Common myeloid progenitor, CD34-positive (primary cell): ENCODE data around the gene CPLX1.
"Not testable (repeated sequence)": the region's sequence is repeated elsewhere in the genome, so short reads cannot be mapped to it uniquely, and the experiment has no call there.

Experiments
- CTCF ChIA-PET: fragments of 350-600 bp; sonication (Branson Sonifier 250); formaldehyde crosslinking; loops from one replicate; lab custom pipeline; 2021; ENCODE audit warnings: antibody characterized with exemption; lab: Charles Lee
- POLR2A ChIA-PET: fragments of 350-600 bp; sonication (Branson Sonifier 250); formaldehyde crosslinking; loops from one replicate; lab custom pipeline; 2021; ENCODE audit warnings: antibody characterized with exemption; lab: Charles Lee
- DNase-seq, 3 donors: peaks; one replicate each; pipeline versions ENCODE4 v3.0.0 to v3.0.0-alpha.2; 2013
- H3K27ac ChIP-seq, 2 experiments: 1 replicate in 1 of 2; 2 replicates in 1 of 2; pipeline ENCODE4 v1.7.0; 2013; ENCODE audit warnings: inconsistent platforms in 2 of 2, low read length in 2 of 2, mild to moderate bottlenecking in 2 of 2, low read depth in 1 of 2, moderate library complexity in 1 of 2; ENCODE audit not compliant: severe bottlenecking in 2 of 2, insufficient read depth in 1 of 2, poor library complexity in 1 of 2
- H3K27me3 ChIP-seq, 5 experiments: replicated peaks in 2 of 5; 1 replicate in 3 of 5; 2 replicates in 2 of 5; pipeline versions ENCODE4 v1.6.1 to v1.7.0; 2013; ENCODE audit warnings: low read length in 4 of 5, mild to moderate bottlenecking in 2 of 5, moderate library complexity in 2 of 5, inconsistent platforms in 1 of 5; ENCODE audit not compliant: insufficient read depth in 5 of 5, control insufficient read depth in 4 of 5
- H3K36me3 ChIP-seq, 4 experiments: 1 replicate in 2 of 4; 2 replicates in 2 of 4; pipeline versions ENCODE4 v1.6.1 to v1.7.0; 2013; ENCODE audit warnings: low read length in 3 of 4, control low read depth in 1 of 4, mild to moderate bottlenecking in 1 of 4; ENCODE audit not compliant: control insufficient read depth in 4 of 4, insufficient read depth in 4 of 4
- H3K4me1 ChIP-seq, 4 experiments: 1 replicate in 3 of 4; 2 replicates in 1 of 4; pipeline versions ENCODE4 v1.6.1 to v1.7.1; 2013; ENCODE audit warnings: low read length in 3 of 4, mild to moderate bottlenecking in 3 of 4, control low read depth in 1 of 4, inconsistent platforms in 1 of 4, moderate library complexity in 1 of 4; ENCODE audit not compliant: control insufficient read depth in 4 of 4, insufficient read depth in 4 of 4; ENCODE audit errors: control extremely low read depth in 1 of 4
- H3K4me3 ChIP-seq, 7 experiments: 1 replicate in 4 of 7; 2 replicates in 3 of 7; pipeline versions ENCODE4 v1.5.1 to v1.7.0; 2013; ENCODE audit warnings: mild to moderate bottlenecking in 7 of 7, low read length in 6 of 7, moderate library complexity in 6 of 7, inconsistent platforms in 2 of 7, low read depth in 2 of 7, control low read depth in 1 of 7; ENCODE audit not compliant: insufficient read depth in 4 of 7, control insufficient read depth in 1 of 7; ENCODE audit errors: extremely low read depth in 1 of 7
- H3K9me3 ChIP-seq, 5 experiments: 1 replicate in 4 of 5; 2 replicates in 1 of 5; pipeline versions ENCODE4 v1.6.1 to v1.7.1; 2013; ENCODE audit warnings: low read length in 4 of 5, mild to moderate bottlenecking in 2 of 5, inconsistent platforms in 1 of 5, low read depth in 1 of 5, moderate library complexity in 1 of 5; ENCODE audit not compliant: control insufficient read depth in 4 of 5, insufficient read depth in 2 of 5; ENCODE audit errors: control extremely low read depth in 1 of 5
- WGBS: methylation state at CpG from one replicate; pipeline ENCODE4 v1.1.5; 2013; ENCODE audit not compliant: insufficient coverage; 5-methylcytosine and 5-hydroxymethylcytosine counted together

Gene CPLX1

GRCh38 chr4:776743-777441 lies 49.0 kb downstream of the CPLX1 start:
- Histone ChIP-seq H3K4me3 (no peak overlapping the region), H3K36me3 (peaks cover 10 to 55% (median 42%) of the 10 kb centered on the region in 4 experiments), H3K9me3 (no peaks in the 10 kb centered on the region), H3K27ac (no peak overlapping the region), H3K4me1 (peaks cover 0 to 16% (median 11%) of the 10 kb centered on the region in 4 experiments), H3K27me3 (no peaks in the 10 kb centered on the region)
- POLR2A ChIA-PET, result interaction anchor here (1.2 kb wide), 1 partner anchor 9 kb away, joined by 4 read pairs; no protein-coding TSS in a partner anchor
- CTCF ChIA-PET, result interaction anchor here (0.6 to 0.9 kb wide), 2 partner anchors 54 to 172 kb away, joined by 3 to 4 read pairs; no protein-coding TSS in a partner anchor
- no peak for DNase-seq
- 84% methylated on average over 8 of the region's 9 CpGs for WGBS

GRCh38 chr4:775485-775884 lies 50.4 kb downstream of the CPLX1 start:
- H3K9me3 ChIP-seq, H3K4me3 ChIP-seq, H3K27me3 ChIP-seq, DNase-seq, H3K27ac ChIP-seq: not testable (repeated sequence)
- ChIA-PET POLR2A (interaction anchor here (0.6 kb wide), 1 partner anchor 37 kb away, joined by 5 read pairs; no protein-coding TSS in a partner anchor), CTCF (interaction anchor here (0.9 to 1.5 kb wide), 2 partner anchors 19 to 442 kb away, joined by 3 read pairs; no protein-coding TSS in a partner anchor)
- H3K4me1 ChIP-seq, result peaks cover 0 to 10% (median 4%) of the 10 kb centered on the region in 4 experiments
- peaks cover 14 to 64% (median 44%) of the 10 kb centered on the region in 4 experiments for H3K36me3 ChIP-seq
- WGBS, result 92% methylated on average over 2 of the region's 2 CpGs

DNA sequence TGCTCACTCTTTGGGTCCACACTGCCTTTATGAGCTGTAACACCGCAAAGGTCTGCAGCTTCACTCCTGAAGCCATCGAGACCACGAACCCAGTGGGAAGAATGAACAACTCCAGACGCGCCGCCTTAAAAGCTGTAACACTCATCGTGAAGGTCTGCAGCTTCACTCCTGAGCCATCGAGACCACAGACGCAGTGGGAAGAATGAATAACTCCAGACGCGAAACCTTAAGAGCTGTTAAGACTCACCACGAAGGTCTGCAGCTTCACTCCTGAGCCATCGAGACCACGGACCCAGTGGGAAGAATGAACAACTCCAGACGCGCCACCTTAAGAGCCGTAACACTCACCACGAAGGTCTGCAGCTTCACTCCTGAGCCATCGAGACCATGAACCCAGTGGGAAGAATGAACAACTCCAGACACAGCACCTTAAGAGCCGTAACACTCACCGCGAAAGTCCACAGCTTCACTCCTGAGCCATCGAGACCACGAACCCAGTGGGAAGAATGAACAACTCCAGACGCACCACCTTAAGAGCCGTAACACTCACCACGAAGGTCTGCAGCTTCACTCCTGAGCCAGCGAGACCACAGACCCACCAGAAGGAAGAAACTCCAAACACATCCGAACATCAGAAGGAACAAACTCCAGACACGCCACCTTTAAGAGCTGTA lies 51.4 kb downstream of the CPLX1 start:
- CTCF ChIA-PET, result interaction anchor here (1.2 to 1.5 kb wide), 3 partner anchors 34 to 443 kb away, joined by 3 to 5 read pairs (median 3); no protein-coding TSS in a partner anchor

GRCh38 chr4:773214-773613 lies 52.7 kb downstream of the CPLX1 start:
- Histone ChIP-seq H3K27me3 (no peaks in the 10 kb centered on the region), H3K4me1 (no peaks in the 10 kb centered on the region), H3K4me3 (no peak overlapping the region), H3K36me3 (peaks cover 21 to 69% (median 51%) of the 10 kb centered on the region in 4 experiments), H3K9me3 (no peaks in the 10 kb centered on the region), H3K27ac (no peak overlapping the region)
- POLR2A ChIA-PET, result interaction anchor here (1.6 kb wide), 1 partner anchor 8 kb away, joined by 6 read pairs; no protein-coding TSS in a partner anchor
- CTCF ChIA-PET, result interaction anchor here (1.2 kb wide), 1 partner anchor 170 kb away, joined by 3 read pairs; no protein-coding TSS in a partner anchor
- no peak for DNase-seq
- WGBS, result 96% methylated on average over 7 of the region's 9 CpGs

More for the DNA sequence above, 51.4 kb downstream of the CPLX1 start:
- not testable (repeated sequence) for H3K4me1 ChIP-seq, H3K4me3 ChIP-seq, H3K9me3 ChIP-seq, H3K27ac ChIP-seq, DNase-seq, H3K27me3 ChIP-seq
- peaks cover 19 to 63% (median 48%) of the 10 kb centered on the region in 4 experiments for H3K36me3 ChIP-seq
- WGBS, result 93% methylated on average over 20 of the region's 30 CpGs
- POLR2A ChIA-PET, result interaction anchor here (0.6 to 0.8 kb wide), 3 partner anchors 38 to 212 kb away, joined by 3 to 5 read pairs (median 4); partner anchors contain the start of gene IDUA

DNA sequence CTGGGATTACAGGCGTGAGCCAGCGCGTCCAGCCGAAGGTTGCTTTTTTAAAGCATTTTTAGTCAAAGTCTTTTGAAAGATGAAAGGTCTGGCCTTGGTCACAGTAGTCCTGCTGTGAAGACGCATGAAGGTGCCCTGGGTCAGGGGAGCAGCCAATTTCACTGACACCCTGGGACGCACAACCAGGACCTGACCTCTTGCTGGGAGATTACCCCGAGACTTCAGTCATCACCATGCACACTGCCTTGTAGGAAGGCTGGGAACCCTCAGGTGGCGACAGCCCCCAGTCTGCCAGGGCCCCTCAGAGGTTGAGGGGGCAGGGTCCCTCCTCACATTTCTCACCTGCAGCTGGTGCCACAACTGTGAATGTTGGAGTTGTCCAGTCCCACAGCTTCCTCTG lies 53.2 kb downstream of the CPLX1 start:
- no peak overlapping the region for H3K27ac ChIP-seq
- peaks cover 22 to 70% (median 52%) of the 10 kb centered on the region in 4 experiments for H3K36me3 ChIP-seq
- no peaks in the 10 kb centered on the region for H3K4me1 ChIP-seq
- no peaks in the 10 kb centered on the region for H3K27me3 ChIP-seq
- H3K4me3 ChIP-seq, result no peak overlapping the region
- CTCF ChIA-PET, result no interaction called here
- POLR2A ChIA-PET, result interaction anchor here (1.6 kb wide), 1 partner anchor 9 kb away, joined by 6 read pairs; no protein-coding TSS in a partner anchor
- no peak for DNase-seq
- 95% methylated on average over 5 of the region's 8 CpGs for WGBS
- H3K9me3 ChIP-seq, result no peaks in the 10 kb centered on the region

GRCh38 chr4:772118-772517 lies 53.8 kb downstream of the CPLX1 start:
- 100% methylated on average over 3 of the region's 7 CpGs for WGBS
- ChIA-PET CTCF (no interaction called here), POLR2A (no interaction called here)
- DNase-seq, result no peak
- peaks cover 22 to 69% (median 51%) of the 10 kb centered on the region in 4 experiments for H3K36me3 ChIP-seq
- no peak overlapping the region for H3K4me3 ChIP-seq
- H3K9me3 ChIP-seq, result no peaks in the 10 kb centered on the region
- H3K4me1 ChIP-seq, result no peaks in the 10 kb centered on the region
- H3K27me3 ChIP-seq, result no peaks in the 10 kb centered on the region
- H3K27ac ChIP-seq, result no peak overlapping the region
